ENCODE measurements around the gene NEAT1. TPM values are rescaled to one million over a fixed set of nuclear protein-coding genes. Genes with fewer than 3 reads are reported as not detected.

Gene NEAT1
- total and polyA plus RNA-seq, 2 experiments from 2014 or later, result 5.3 to 7.2 TPM

GRCh38 chr11:65394125-65394536, 28.5 kb upstream of the NEAT1 start:
- peaks cover 9% of the 10 kb centered on the region for H3K27me3 Mint-ChIP-seq (ENCODE audit: insufficient read depth, low read depth, poor library complexity)
- no peaks in the 10 kb centered on the region for H3K27me3 ChIP-seq (ENCODE audit: insufficient read depth)
- H3K36me3 ChIP-seq (ENCODE audit: insufficient read depth), result no peaks in the 10 kb centered on the region
- no peak; the same call in 2 of the 3 replicates for ATAC-seq
- H3K4me3 Mint-ChIP-seq, result no peak overlapping the region
- peaks cover 9% of the 10 kb centered on the region; the same call in 2 of the 3 replicates for H3K36me3 Mint-ChIP-seq (ENCODE audit: low read depth)
- H3K79me2 ChIP-seq (replicated peaks; ENCODE audit: insufficient read depth), result no peaks in the 10 kb centered on the region
- H3K27ac ChIP-seq (ENCODE audit: low read depth), result no peak overlapping the region
- DNase-seq (ENCODE audit: low spot score), result no peak
- no peak overlapping the region for H2AFZ ChIP-seq
- no peaks in the 10 kb centered on the region for H4K20me1 ChIP-seq (replicated peaks; ENCODE audit: insufficient read depth)
- no peak for TF ChIP-seq REST (IDR thresholded peaks at IDR 0.05; ENCODE audit: unreplicated experiment)
- no peak for TF ChIP-seq EZH2 (IDR thresholded peaks at IDR 0.05; ENCODE audit: low read depth, unreplicated experiment)
- TF ChIP-seq CTCF (conservative IDR thresholded peaks at IDR 0.05; ENCODE audit: low read depth in 2 of 2), result no peak
- no peak for TF ChIP-seq NANOG (IDR thresholded peaks at IDR 0.05; ENCODE audit: borderline replicate concordance)
- TF ChIP-seq ETS1 (IDR thresholded peaks at IDR 0.05), result no peak
- no peak for TF ChIP-seq EZH2phosphoT487 (IDR thresholded peaks at IDR 0.05; ENCODE audit: unreplicated experiment)
- TF ChIP-seq STAT1 (IDR thresholded peaks at IDR 0.05; ENCODE audit: unreplicated experiment), result no peak
- no peak for TF ChIP-seq ZNF462 (CRISPR knock-in tag; IDR thresholded peaks at IDR 0.05)
- no peak for TF ChIP-seq ZNF114 (CRISPR knock-in tag; IDR thresholded peaks at IDR 0.05)
- no peak for TF ChIP-seq JUNB (IDR thresholded peaks at IDR 0.05; ENCODE audit: unreplicated experiment)
- no peak for TF ChIP-seq CREB1 (CRISPR knock-in tag; IDR thresholded peaks at IDR 0.05; ENCODE audit: low read depth)
- TF ChIP-seq POLR2AphosphoS5 (IDR thresholded peaks at IDR 0.05; ENCODE audit: low read depth), result no peak
- H3K4me2 ChIP-seq, result no peak overlapping the region
- H3K4me1 ChIP-seq (ENCODE audit: insufficient read depth), result peaks cover 5% of the 10 kb centered on the region; the same call in 1 of the 2 replicates
- H3K4me1 Mint-ChIP-seq, result peaks cover 16% of the 10 kb centered on the region
- no peaks in the 10 kb centered on the region for H3F3A ChIP-seq (replicated peaks; ENCODE audit: low read depth)
- H3K9me3 Mint-ChIP-seq, result no peaks in the 10 kb centered on the region
- no peak overlapping the region for H3K27ac Mint-ChIP-seq
- H3K4me3 ChIP-seq, result no peak overlapping the region
- no peaks in the 10 kb centered on the region for H3K9me2 ChIP-seq (ENCODE audit: insufficient read depth)

All from GM23338 (cell line).